Middle frontal gyrus (tissue), 1 donor: ENCODE measurements around the gene FGD5.

ENCODE experiments used
- DNase-seq: peaks from one replicate; pipeline ENCODE4 v3.0.0-alpha.2; 2015; ENCODE audit warnings: low spot score; ENCODE audit errors: extremely low spot score

The FGD5 gene

GRCh38 chr3:14829811-14830210 is 11.0 kb downstream of the FGD5 start:
- no peak for DNase-seq

- no peak for DNase-seq
Measured at GRCh38 chr3:14831916-14832450, 13.2 kb downstream of the FGD5 start.

- no peak for DNase-seq
Measured at GRCh38 chr3:14832975-14833722, 14.4 kb downstream of the FGD5 start.

GRCh38 chr3:14834121-14834520 is 15.4 kb downstream of the FGD5 start:
- DNase-seq, result no peak

GRCh38 chr3:14834807-14835466 is 16.2 kb downstream of the FGD5 start:
- no peak for DNase-seq

GRCh38 chr3:14836049-14836468 is 17.3 kb downstream of the FGD5 start:
- no peak for DNase-seq

GRCh38 chr3:14837186-14837877 is 18.6 kb downstream of the FGD5 start:
- DNase-seq, result no peak

- DNase-seq, result no peak
Measured at GRCh38 chr3:14837878-14838258, 19.1 kb downstream of the FGD5 start.

GRCh38 chr3:14839236-14839635 is 20.5 kb downstream of the FGD5 start:
- DNase-seq, result no peak

- DNase-seq, result no peak
Measured at GRCh38 chr3:14841836-14842235, 23.1 kb downstream of the FGD5 start.

GRCh38 chr3:14842277-14842676 is 23.5 kb downstream of the FGD5 start:
- no peak for DNase-seq

GRCh38 chr3:14843321-14843720 is 24.6 kb downstream of the FGD5 start:
- DNase-seq, result no peak

- no peak for DNase-seq
Measured at GRCh38 chr3:14844386-14845170, 25.8 kb downstream of the FGD5 start.

- DNase-seq, result no peak
Measured at GRCh38 chr3:14845180-14845579, 26.4 kb downstream of the FGD5 start.

GRCh38 chr3:14845826-14846225 is 27.1 kb downstream of the FGD5 start:
- no peak for DNase-seq

- DNase-seq, result no peak
Measured at GRCh38 chr3:14846226-14846880, 27.6 kb downstream of the FGD5 start.

- DNase-seq, result no peak
Measured at GRCh38 chr3:14847613-14848541, 29.1 kb downstream of the FGD5 start.

GRCh38 chr3:14848906-14849305 is 30.1 kb downstream of the FGD5 start:
- no peak for DNase-seq

- DNase-seq, result no peak
Measured at GRCh38 chr3:14849638-14850230, 31.0 kb downstream of the FGD5 start.
